Lower lobe of right lung (tissue), 2 donors: ENCODE measurements around the gene INPP4B. TPM values are rescaled to one million over a fixed set of nuclear protein-coding genes. Genes with fewer than 3 reads are reported as not detected.

Source experiments
- ATAC-seq, 2 donors: fragments of 200-7000 bp; cut with Tn5 transposase; one replicate each; pipeline ENCODE4 v1.9.1; 2020 to 2022; ENCODE audit warnings: mild to moderate bottlenecking in 2 of 2, moderate library complexity in 2 of 2
- DNase-seq: peaks from one replicate; pipeline ENCODE4 v3.0.0-alpha.2; 2020
- H3K27ac ChIP-seq: fragments of 200-600 bp; one replicate; pipeline ENCODE4 v1.8.0; 2022
- H3K27me3 ChIP-seq: fragments of 200-600 bp; one replicate; pipeline ENCODE4 v1.8.0; 2022; ENCODE audit warnings: low read depth
- H3K36me3 ChIP-seq: fragments of 200-600 bp; one replicate; pipeline ENCODE4 v1.8.0; 2022; ENCODE audit warnings: mild to moderate bottlenecking
- H3K4me1 ChIP-seq: fragments of 200-600 bp; one replicate; pipeline ENCODE4 v1.8.0; 2022
- H3K4me3 ChIP-seq: fragments of 200-600 bp; one replicate; pipeline ENCODE4 v1.8.0; 2022; ENCODE audit warnings: mild to moderate bottlenecking
- H3K9me3 ChIP-seq: fragments of 200-600 bp; one replicate; pipeline ENCODE4 v1.8.0; 2022
- CTCF ChIP-seq: fragments of 200-600 bp; IDR thresholded peaks from one replicate; pipeline ENCODE4 v1.8.0; 2022; ENCODE audit warnings: antibody characterized with exemption, mild to moderate bottlenecking
- intact Hi-C: fragments of 100-400 bp; cut with DNase I; formaldehyde crosslinking; loops from one replicate; pipeline ENCODE4 v1.11.0; 2022
- total RNA-seq: library from RNA; stranded (reverse); fragmentation: NEBNext Ultra II Directional; extraction: Animal tissue kit (Norgen Biotek cat#: 25700); gene quantifications from one replicate; pipeline ENCODE4 v1.2.1, GENCODE V29; 2021
- donor health status: DM: no; HTN: yes; CAD: no; lungs with severe emphysema.

INPP4B gene
- total RNA-seq, 1 donor from 2014 or later = 12.1 TPM

DNA sequence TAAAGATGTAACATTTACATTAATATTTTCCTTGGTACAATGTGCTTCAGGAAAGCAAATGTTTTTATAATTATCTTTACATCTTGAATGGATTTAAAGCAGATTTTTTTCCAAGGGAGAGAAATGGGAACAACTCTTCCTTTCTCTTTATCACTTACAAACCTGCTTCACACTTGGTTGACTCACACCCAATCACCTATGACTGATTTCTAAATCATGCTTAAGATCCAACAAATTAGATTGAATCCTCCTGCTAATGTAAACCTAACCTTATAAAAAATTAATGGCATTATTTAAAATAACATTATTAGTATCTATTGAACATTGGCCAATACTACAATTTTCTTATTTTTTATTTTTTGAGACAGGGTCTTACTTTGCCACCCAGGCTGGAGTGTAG is 127.1 kb downstream of the INPP4B start:
- intact Hi-C loops = no loop called here

GRCh38 chr4:142715727-142716126 is 130.4 kb downstream of the INPP4B start:
- ATAC-seq (no peak), DNase-seq (no peak)
- no peaks in the 10 kb centered on the region for H3K4me1 ChIP-seq
- intact Hi-C loops = no loop called here
- no peaks in the 10 kb centered on the region for H3K27me3 ChIP-seq
- H3K4me3 ChIP-seq = no peak overlapping the region
- no peaks in the 10 kb centered on the region for H3K9me3 ChIP-seq
- H3K36me3 ChIP-seq = no peaks in the 10 kb centered on the region
- no peak for TF ChIP-seq CTCF
- no peak overlapping the region for H3K27ac ChIP-seq

More for the DNA sequence above, 127.1 kb downstream of the INPP4B start:
- Histone ChIP-seq H3K36me3 (no peaks in the 10 kb centered on the region), H3K4me1 (no peaks in the 10 kb centered on the region), H3K4me3 (no peak overlapping the region), H3K9me3 (no peaks in the 10 kb centered on the region), H3K27ac (no peak overlapping the region), H3K27me3 (no peaks in the 10 kb centered on the region)
- DNase-seq (no peak), ATAC-seq (no peak)
- no peak for TF ChIP-seq CTCF

DNA sequence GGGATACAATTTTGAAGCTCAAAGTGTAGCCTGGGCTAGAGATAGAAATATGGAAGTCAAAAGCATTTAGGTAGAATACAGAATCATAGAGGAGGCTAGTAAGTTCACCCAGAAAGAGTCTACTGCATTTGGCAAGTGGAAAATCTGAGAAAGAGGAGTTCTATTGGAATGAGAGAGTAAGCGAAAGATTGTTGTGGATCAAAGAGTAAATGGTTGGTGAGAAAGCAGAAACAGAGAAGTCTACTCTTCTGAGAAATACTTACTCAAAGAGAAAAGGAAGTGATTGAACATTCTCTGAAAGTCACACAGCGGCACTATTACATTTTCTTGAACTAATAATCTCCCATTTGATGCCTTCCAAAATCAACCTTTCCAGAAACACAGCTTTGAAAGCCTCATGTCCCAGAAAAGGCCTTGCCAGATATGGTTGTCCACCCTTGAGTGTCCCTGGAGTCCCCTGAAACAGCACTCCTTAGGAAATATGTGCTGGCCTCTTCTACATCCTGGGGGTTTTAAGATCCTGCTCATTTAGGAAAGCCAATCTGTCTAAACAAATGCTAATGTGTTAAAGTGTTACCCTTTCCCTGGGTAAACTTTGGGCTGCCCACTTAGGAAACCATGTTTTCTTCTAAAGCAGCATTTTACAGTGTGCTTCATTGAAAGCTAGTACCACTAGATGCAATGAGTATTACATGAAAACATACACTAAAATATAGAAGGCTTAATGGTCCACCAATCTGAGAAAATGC is 132.6 kb downstream of the INPP4B start:
- no peak for ATAC-seq
- intact Hi-C loops = no loop called here
- no peaks in the 10 kb centered on the region for H3K27me3 ChIP-seq
- H3K9me3 ChIP-seq = no peaks in the 10 kb centered on the region
- no peaks in the 10 kb centered on the region for H3K36me3 ChIP-seq
- TF ChIP-seq CTCF = no peak
- no peak overlapping the region for H3K4me3 ChIP-seq
- no peaks in the 10 kb centered on the region for H3K4me1 ChIP-seq
- H3K27ac ChIP-seq = no peak overlapping the region
- DNase-seq = no peak

GRCh38 chr4:142708231-142708630 is 137.9 kb downstream of the INPP4B start:
- Histone ChIP-seq H3K4me3 (no peak overlapping the region), H3K27me3 (no peaks in the 10 kb centered on the region), H3K4me1 (no peaks in the 10 kb centered on the region), H3K27ac (no peak overlapping the region), H3K9me3 (no peaks in the 10 kb centered on the region), H3K36me3 (no peaks in the 10 kb centered on the region)
- TF ChIP-seq CTCF = no peak
- intact Hi-C loops = no loop called here
- no peak for ATAC-seq
- no peak for DNase-seq

GRCh38 chr4:142707401-142707800 is 138.7 kb downstream of the INPP4B start:
- intact Hi-C loops = no loop called here
- Histone ChIP-seq H3K36me3 (no peaks in the 10 kb centered on the region), H3K27ac (no peak overlapping the region), H3K4me1 (no peaks in the 10 kb centered on the region), H3K9me3 (no peaks in the 10 kb centered on the region), H3K4me3 (no peak overlapping the region), H3K27me3 (no peaks in the 10 kb centered on the region)
- TF ChIP-seq CTCF = no peak
- DNase-seq (no peak), ATAC-seq (no peak)
